ENCODE results near the gene RHOU.

The RHOU gene

GRCh38 chr1:228786361-228787129, 51.3 kb downstream of the RHOU start:
- peak; percentile 71 for DNase-seq

- no peak for DNase-seq
Observed at GRCh38 chr1:228791791-228792190, 56.5 kb downstream of the RHOU start.

DNA sequence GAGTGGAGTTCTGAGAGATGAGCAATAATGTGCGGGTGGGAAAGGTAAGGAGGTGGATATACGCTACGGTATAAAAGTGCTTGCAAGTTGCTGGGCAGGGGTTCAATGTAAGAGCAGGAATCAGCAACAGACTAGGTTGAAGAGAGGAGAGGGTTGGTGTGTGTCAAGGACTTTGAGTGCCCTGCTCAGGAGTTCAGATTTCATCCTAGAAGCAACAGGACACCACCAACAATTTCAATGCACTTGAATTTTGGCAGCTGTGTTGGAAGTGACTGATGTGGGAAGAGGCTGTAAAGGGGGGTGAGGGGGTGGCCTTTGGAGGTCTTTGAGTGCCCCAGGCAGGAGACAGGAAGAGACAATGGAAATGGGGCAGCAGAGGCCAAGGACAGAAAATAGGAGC, 57.3 kb downstream of the RHOU start:
- no peak for DNase-seq

GRCh38 chr1:228793032-228793431, 57.8 kb downstream of the RHOU start:
- no peak for DNase-seq

- DNase-seq: peak; percentile 25
Observed at GRCh38 chr1:228794173-228794572, 58.9 kb downstream of the RHOU start.

- DNase-seq: no peak
Observed at GRCh38 chr1:228794810-228795209, 59.5 kb downstream of the RHOU start.

DNA sequence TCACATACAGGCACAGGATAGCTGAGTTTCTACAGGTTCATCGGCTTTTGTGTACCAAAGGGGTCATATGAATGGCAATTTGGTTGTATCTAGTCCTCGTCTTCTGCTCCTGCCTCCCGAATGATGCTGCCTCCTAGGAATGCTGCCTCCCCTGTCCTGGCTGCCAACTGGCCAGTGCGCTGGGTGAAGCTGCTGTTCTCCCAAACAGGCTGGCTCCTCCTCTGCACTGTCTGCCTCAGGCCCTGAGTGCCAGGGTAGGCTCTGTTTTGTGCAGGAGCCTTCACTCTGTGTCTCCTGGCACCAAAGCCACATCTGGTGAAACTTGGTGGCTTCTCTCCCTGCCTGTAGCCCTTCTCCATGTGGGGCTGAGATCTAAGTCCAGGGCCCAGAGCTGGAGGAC, 60.3 kb downstream of the RHOU start:
- DNase-seq: no peak

All from MV-4-11 (cell line).